Colonic mucosa (tissue), 2 donors: ENCODE results near the gene SP9. TPM values are rescaled to one million over a fixed set of nuclear protein-coding genes. Genes with fewer than 3 reads are reported as not detected.

ENCODE experiments used
- total RNA-seq, 2 donors: library from RNA; stranded (reverse); fragmentation: NEBNext Ultra II Directional in 1 of 2; extraction: Animal tissue kit (Norgen Biotek cat#: 25700) in 1 of 2; gene quantifications; one replicate each; pipeline ENCODE4 v1.2.1, GENCODE V29; 2021
- donor health status: DM: no; HTN: no; CAD: no.
- donor health status: DM: no; HTN: no; CAD: no.

The SP9 gene
- total RNA-seq, 2 donors from 2014 or later: not detected

Other genes starting within 250 kb of the SP9 start
- 10 to 100 TPM; 75.6 to 92.8 TPM for gene OLA1, start 86.4 kb upstream of the SP9 start, total RNA-seq
- 10 to 100 TPM; 19.1 to 20.7 TPM for gene SCRN3, start 60.8 kb downstream of the SP9 start, total RNA-seq
- gene GPR155, start 152.1 kb downstream of the SP9 start, total RNA-seq: 1 to 10 TPM; 1.3 to 4.0 TPM